Muscle layer of duodenum (tissue), 2 donors: ENCODE measurements around the gene RPE65.
"Not testable (repeated sequence)": the region's sequence is repeated elsewhere in the genome, so short reads cannot be mapped to it uniquely, and the experiment has no call there.

ENCODE experiments used
- H3K27ac ChIP-seq: one replicate; pipeline ENCODE4 v1.7.0; 2013; ENCODE audit warnings: mild to moderate bottlenecking, low read length
- H3K27me3 ChIP-seq: one replicate; pipeline ENCODE4 v1.7.0; 2013; ENCODE audit warnings: low read depth, mild to moderate bottlenecking, control low read depth, low read length
- H3K36me3 ChIP-seq, 2 donors: one replicate each; pipeline ENCODE4 v1.7.0; 2013; ENCODE audit warnings: low read length in 2 of 2, control low read depth in 1 of 2, mild to moderate bottlenecking in 1 of 2; ENCODE audit not compliant: insufficient read depth in 2 of 2, control insufficient read depth in 1 of 2
- H3K4me1 ChIP-seq, 2 donors: one replicate each; pipeline ENCODE4 v1.7.0; 2013; ENCODE audit warnings: low read length in 2 of 2, mild to moderate bottlenecking in 2 of 2, control low read depth in 1 of 2, moderate library complexity in 1 of 2; ENCODE audit not compliant: insufficient read depth in 2 of 2, control insufficient read depth in 1 of 2
- H3K4me3 ChIP-seq, 2 donors: one replicate each; pipeline ENCODE4 v1.7.0; 2013; ENCODE audit warnings: low read length in 2 of 2, low read depth in 1 of 2, mild to moderate bottlenecking in 1 of 2
- H3K9me3 ChIP-seq, 2 donors: one replicate each; pipeline ENCODE4 v1.7.0; 2013; ENCODE audit warnings: low read length in 2 of 2, control low read depth in 1 of 2, mild to moderate bottlenecking in 1 of 2; ENCODE audit not compliant: control insufficient read depth in 1 of 2
- donor health status: healthy.

RPE65 gene

DNA sequence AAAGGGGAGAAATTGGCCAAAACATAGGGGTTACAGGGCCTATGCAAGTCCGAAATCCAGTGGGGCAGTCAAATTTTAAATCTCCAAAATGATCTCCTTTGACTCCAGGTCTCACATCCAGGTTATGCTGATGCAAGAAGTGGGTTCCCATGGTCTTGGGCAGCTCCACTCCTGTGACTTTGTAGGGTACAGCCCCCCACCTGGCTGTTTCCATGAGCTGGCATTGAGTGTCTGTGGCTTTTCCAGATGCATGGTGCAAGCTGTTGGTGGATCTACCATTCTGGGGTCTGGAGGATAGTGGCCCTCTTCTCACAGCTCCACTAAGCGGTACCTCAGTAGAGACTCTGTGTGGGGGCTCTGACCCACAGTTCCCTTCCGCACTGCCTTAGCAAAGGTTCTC is 54.2 kb downstream of the RPE65 start:
- H3K9me3 ChIP-seq, H3K4me3 ChIP-seq, H3K27me3 ChIP-seq, H3K4me1 ChIP-seq, H3K27ac ChIP-seq, H3K36me3 ChIP-seq: not testable (repeated sequence)

DNA sequence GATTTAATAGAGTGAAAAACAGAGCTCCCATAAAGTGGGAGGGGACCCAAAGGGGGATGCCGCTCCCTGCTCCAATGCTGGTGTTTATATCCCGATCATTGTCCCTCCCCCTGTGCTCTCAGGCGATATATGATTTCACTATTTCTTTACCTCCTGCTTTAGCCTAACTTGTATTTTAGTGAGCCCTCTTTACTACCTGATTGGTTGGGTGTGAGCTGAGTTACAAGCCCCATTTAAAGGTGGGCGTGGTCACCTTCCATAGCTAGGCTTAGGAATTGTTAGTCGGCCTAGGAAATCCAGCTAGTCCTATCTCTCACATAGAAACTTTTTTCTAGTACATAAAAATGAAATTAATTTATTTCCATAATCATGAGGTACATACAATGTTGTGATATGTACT is 57.3 kb downstream of the RPE65 start:
- not testable (repeated sequence) for H3K9me3 ChIP-seq, H3K4me1 ChIP-seq, H3K4me3 ChIP-seq, H3K36me3 ChIP-seq, H3K27ac ChIP-seq, H3K27me3 ChIP-seq

DNA sequence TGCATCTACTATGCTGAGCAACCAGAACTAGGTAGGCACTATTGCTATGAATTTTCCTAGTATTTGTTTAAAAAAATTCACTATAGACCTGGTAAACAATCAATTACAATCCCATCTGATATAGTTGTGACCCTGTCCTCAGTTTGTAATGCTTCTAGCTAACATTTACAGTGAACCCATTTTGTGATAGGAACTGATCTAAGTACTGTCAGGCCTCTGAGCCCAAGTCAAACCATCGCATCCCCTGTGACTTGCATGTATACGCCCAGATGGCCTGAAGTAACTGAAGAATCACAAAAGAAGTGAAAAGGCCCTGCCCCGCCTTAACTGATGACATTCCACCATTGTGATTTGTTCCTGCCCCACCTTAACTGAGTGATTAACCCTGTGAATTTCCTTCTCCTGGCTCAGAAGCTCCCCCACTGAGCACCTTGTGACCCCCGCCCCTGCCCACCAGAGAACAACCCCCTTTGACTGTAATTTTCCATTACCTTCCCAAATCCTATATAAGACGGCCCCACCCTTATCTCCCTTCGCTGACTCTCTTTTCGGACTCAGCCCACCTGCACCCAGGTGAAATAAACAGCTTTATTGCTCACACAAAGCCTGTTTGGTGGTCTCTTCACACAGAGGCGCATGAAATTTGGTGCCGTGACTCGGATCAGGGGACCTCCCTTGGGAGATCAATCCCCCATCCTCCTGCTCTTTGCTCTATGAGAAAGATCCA is 63.8 kb downstream of the RPE65 start:
- not testable (repeated sequence) for H3K9me3 ChIP-seq, H3K36me3 ChIP-seq, H3K27ac ChIP-seq, H3K4me1 ChIP-seq, H3K4me3 ChIP-seq, H3K27me3 ChIP-seq

DNA sequence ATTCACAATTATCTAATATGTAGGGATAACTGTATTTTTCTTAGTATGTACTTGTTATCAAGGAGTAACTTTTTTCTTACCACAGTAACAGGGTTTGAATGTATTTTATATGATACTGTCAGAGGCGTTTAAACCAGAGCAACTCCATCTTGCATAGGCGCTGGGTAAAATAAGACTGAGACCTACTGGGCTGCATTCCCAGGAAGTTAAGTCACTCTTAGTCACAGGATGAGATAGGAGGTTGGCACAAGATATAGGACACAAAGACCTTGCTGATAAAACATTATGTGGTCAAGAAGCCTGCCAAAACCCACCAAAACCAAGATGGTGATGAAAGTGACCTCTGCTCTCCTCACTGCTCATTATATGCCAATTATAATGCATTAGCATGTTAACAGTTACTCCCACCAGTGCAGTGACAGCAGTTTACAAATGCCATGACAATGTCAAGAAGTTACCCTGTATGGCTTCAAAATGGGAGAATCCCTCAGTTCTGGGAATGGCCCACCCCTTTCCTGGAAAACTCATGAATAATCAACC is 64.8 kb downstream of the RPE65 start:
- Histone ChIP-seq H3K9me3 (no peaks in the 10 kb centered on the region), H3K36me3 (no peaks in the 10 kb centered on the region), H3K27ac (peak overlapping the region; percentile 49)

DNA sequence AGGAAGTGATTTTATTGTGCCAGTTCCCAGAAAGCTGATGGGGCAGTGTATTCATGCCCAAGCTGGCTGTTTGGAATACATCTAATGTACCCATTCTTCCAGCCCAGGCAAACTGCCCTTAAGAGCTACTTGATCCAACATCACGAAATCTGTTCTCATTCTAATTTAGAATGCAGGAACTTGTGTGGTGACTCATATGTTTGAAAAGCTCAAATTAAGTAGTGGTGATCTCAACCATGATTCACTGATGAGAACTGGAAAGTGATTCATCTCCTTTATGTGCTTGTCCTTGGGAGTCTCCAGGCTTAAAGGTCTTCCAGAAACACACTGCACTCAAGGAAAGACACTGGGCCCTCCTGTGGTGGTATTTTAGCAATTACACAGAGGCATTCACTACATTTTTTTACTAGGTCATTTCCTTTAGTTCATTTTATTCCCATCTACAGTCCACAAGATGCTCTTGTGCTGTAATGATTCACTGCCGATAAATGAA is 65.4 kb downstream of the RPE65 start:
- Histone ChIP-seq H3K9me3 (no peaks in the 10 kb centered on the region), H3K4me3 (no peak overlapping the region), H3K4me1 (peaks cover 0 to 7% of the 10 kb centered on the region in 2 donors), H3K27me3 (no peaks in the 10 kb centered on the region), H3K27ac (peak overlapping the region; percentile 49), H3K36me3 (no peaks in the 10 kb centered on the region)

More for the DNA sequence above, 64.8 kb downstream of the RPE65 start:
- no peaks in the 10 kb centered on the region for H3K27me3 ChIP-seq
- H3K4me3 ChIP-seq, result no peak overlapping the region
- peaks cover 0 to 7% of the 10 kb centered on the region in 2 donors for H3K4me1 ChIP-seq

DNA sequence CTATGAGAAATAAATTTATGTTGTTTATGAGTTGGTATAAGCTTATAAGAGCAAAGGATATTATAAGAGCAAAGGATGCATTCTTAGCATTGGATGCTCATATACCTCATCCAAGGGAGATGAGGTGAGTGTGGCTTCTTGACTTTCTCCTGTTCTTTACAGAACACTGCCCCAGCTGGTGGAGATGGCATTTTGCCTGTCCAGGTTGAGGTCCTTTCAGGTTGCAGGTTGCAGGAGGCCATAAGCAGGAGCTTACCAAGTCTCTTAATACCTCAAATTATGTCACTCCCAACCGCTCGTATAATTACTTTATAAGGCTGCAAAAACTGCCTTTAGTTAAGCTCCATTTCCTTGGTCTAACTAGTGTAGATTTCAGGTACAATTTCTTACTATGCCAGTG is 66.7 kb downstream of the RPE65 start:
- H3K4me3 ChIP-seq, result no peak overlapping the region

DNA sequence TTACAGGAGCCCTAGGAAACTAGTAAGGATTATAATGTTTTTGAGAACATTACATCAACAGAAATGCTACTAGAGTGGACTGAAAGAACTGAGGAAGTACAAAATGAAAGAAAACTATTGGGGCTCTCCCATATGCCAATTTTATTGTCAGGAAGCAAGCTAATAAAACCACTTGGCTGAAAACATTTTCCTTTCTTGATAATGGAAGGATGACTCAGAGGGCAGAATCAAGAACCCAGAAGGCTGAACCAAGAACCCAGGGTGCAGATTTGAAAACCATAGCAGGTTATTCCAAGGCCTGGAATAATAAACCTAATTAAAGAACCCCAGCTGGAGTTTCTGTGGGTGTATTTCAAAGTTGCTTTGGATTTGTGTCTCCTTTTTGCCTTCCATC is 70.7 kb downstream of the RPE65 start:
- H3K4me1 ChIP-seq, result no peaks in the 10 kb centered on the region
- H3K27ac ChIP-seq, result no peak overlapping the region
- no peaks in the 10 kb centered on the region for H3K9me3 ChIP-seq
- H3K36me3 ChIP-seq, result no peaks in the 10 kb centered on the region
- H3K4me3 ChIP-seq, result no peak overlapping the region
- H3K27me3 ChIP-seq, result no peaks in the 10 kb centered on the region

More for the DNA sequence above, 66.7 kb downstream of the RPE65 start:
- Histone ChIP-seq H3K27me3 (no peaks in the 10 kb centered on the region), H3K27ac (no peak overlapping the region), H3K9me3 (no peaks in the 10 kb centered on the region), H3K4me1 (peaks cover 0 to 7% of the 10 kb centered on the region in 2 donors), H3K36me3 (no peaks in the 10 kb centered on the region)
